Cardiac muscle cell (in vitro differentiated cells and primary cell): ENCODE data around the gene ZDHHC7. TPM values are rescaled to one million over a fixed set of nuclear protein-coding genes. Genes with fewer than 3 reads are reported as not detected.

Experiments
- DNase-seq, 2 donors: peaks; one replicate each; pipeline versions ENCODE4 v3.0.0 to v3.0.0-alpha.2; 2010 to 2017; ENCODE audit warnings: low read depth in 1 of 2, low spot score in 1 of 2
- H3K27ac ChIP-seq: fragments of 200-600 bp; sonication (generic); 2 replicates; pipeline ENCODE4 v1.5.1; 2016
- H3K27me3 ChIP-seq: fragments of 200-600 bp; sonication (generic); 2 replicates; pipeline ENCODE4 v1.6.0; 2016; ENCODE audit warnings: control low read depth
- H3K36me3 ChIP-seq: fragments of 200-600 bp; sonication (generic); 2 replicates; pipeline ENCODE4 v1.5.1; 2016; ENCODE audit warnings: control low read depth
- H3K4me1 ChIP-seq: fragments of 200-600 bp; sonication (generic); 2 replicates; pipeline ENCODE4 v1.8.1; 2017; ENCODE audit warnings: low read depth, mild to moderate bottlenecking, mixed run types
- H3K4me3 ChIP-seq: fragments of 200-600 bp; sonication (generic); 2 replicates; pipeline ENCODE4 v1.5.1; 2016; ENCODE audit warnings: mild to moderate bottlenecking
- H3K9me3 ChIP-seq: fragments of 200-600 bp; sonication (generic); 2 replicates; pipeline ENCODE4 v1.5.1; 2017; ENCODE audit warnings: low read depth, mild to moderate bottlenecking, control low read depth
- CTCF ChIP-seq: IDR thresholded peaks from 2 replicates; pipeline ENCODE4 v1.5.1; 2012; ENCODE audit warnings: low read depth, mild to moderate bottlenecking, low read length
- polyA plus RNA-seq: library from polyadenylated mRNA; unstranded; fragments of >200 nt; fragmentation: Nextera tagmentation; extraction: Ambion mirVana; gene quantifications from 2 replicates; pipeline ENCODE4 v1.2.1, GENCODE V29; 2016
- total RNA-seq: library from RNA; depleted of rRNA; stranded (reverse); fragments of >200 nt; gene quantifications from 2 replicates; pipeline ENCODE4 v1.2.3, GENCODE V29; 2016

The ZDHHC7 gene
- total and polyA plus RNA-seq, 2 experiments from 2014 or later, result 57.8 to 70.1 TPM

DNA sequence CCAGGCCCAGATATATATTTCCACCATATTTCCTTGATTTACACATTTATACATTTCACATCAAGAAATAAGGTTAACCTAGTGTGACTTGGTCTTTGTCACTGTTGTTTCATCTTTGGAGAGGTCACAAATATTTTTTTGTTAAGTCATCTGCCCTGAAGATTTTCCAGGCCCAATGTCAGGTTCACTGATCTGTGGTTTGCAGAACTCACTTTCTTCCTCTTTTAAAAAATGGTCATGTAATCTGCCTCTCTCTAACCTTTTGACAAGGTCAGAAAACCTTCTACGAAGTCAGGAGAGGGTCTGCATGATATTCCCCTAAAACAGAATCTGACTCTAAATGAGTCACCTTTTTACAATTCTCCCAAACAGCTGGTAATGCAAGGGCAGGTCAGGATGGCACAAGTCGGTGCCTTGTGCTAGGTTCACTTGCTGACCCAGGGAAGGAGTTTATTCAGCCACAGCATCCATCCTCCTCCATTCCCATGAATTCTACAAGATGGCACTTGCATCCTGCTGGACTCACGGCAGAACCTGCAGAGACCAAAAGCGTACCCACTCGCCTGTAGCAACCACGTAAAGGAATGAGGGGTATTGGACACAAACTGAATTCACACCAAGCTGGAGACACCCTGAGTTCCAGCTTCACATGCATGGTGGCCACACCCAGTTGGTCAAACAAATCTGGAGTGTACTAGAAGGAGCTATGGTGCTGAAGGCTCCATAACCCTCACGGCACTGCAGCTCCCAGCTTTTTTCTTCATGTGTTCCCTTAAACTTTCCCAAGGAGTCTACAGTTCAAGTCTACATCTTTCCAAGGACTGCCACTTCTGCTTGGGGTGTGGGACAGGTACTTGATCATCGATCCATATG, 14.7 kb upstream of the ZDHHC7 start:
- no peaks in the 10 kb centered on the region for H3K27me3 ChIP-seq
- no peaks in the 10 kb centered on the region for H3K36me3 ChIP-seq
- peaks cover 6% of the 10 kb centered on the region for H3K4me1 ChIP-seq
- no peak overlapping the region for H3K27ac ChIP-seq
- H3K4me3 ChIP-seq, result no peak overlapping the region
- no peak for TF ChIP-seq CTCF
- no peaks in the 10 kb centered on the region for H3K9me3 ChIP-seq
- no peak for DNase-seq

- H3K27ac ChIP-seq, result no peak overlapping the region
- no peak for DNase-seq
- TF ChIP-seq CTCF, result no peak
- H3K27me3 ChIP-seq, result peaks cover 9% of the 10 kb centered on the region
- no peaks in the 10 kb centered on the region for H3K4me1 ChIP-seq
- no peaks in the 10 kb centered on the region for H3K36me3 ChIP-seq
- no peaks in the 10 kb centered on the region for H3K9me3 ChIP-seq
- H3K4me3 ChIP-seq, result no peak overlapping the region
Observed at GRCh38 chr16:85019659-85020245, 8.4 kb upstream of the ZDHHC7 start.

DNA sequence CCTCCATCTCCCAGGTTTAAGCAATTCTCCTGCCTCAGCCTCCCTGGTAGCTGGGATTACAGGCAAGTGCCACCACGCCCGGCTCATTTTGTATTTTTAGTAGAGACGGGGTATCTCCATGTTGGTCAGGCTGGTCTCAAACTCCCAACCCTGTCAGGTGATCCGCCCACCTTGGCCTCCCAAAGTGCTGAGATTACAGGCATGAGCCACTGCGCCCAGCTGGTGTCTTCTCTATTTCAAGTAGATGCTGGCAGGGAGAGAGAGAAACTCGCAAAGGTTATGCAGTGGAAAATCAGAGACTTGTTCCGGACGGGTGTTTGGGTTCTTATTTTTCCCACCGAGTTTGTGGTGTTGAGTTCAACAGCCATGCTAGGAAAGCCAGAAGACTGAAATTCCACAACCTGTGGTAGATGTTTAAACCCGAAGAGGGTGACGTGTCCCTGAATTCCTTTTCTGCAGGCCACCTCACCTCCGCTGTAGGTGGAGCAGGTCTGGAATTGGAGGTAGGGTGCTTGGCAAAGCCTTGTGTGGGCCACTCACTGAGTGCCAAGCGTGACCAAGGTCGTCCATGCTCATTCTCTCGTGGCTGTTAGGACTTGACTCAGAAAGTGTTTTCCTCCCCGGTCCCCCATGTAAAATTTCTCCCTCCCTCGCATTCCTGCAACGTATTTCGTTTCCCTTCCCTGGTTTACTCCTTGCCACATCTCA, 7.3 kb upstream of the ZDHHC7 start:
- H3K4me1 ChIP-seq, result no peaks in the 10 kb centered on the region
- no peaks in the 10 kb centered on the region for H3K9me3 ChIP-seq
- DNase-seq, result no peak
- H3K27me3 ChIP-seq, result peaks cover 9% of the 10 kb centered on the region
- H3K36me3 ChIP-seq, result no peaks in the 10 kb centered on the region
- no peak overlapping the region for H3K27ac ChIP-seq
- H3K4me3 ChIP-seq, result no peak overlapping the region
- TF ChIP-seq CTCF, result no peak

GRCh38 chr16:85017633-85018032, 6.3 kb upstream of the ZDHHC7 start:
- H3K4me3 ChIP-seq, result no peak overlapping the region
- no peaks in the 10 kb centered on the region for H3K36me3 ChIP-seq
- TF ChIP-seq CTCF, result no peak
- H3K27me3 ChIP-seq, result peaks cover 9% of the 10 kb centered on the region
- no peaks in the 10 kb centered on the region for H3K9me3 ChIP-seq
- H3K27ac ChIP-seq, result no peak overlapping the region
- no peaks in the 10 kb centered on the region for H3K4me1 ChIP-seq
- DNase-seq, result no peak

- peaks cover 9% of the 10 kb centered on the region for H3K27me3 ChIP-seq
- no peaks in the 10 kb centered on the region for H3K9me3 ChIP-seq
- H3K27ac ChIP-seq, result no peak overlapping the region
- peak in 1 of 2 donors; percentile 45 for DNase-seq
- no peaks in the 10 kb centered on the region for H3K36me3 ChIP-seq
- H3K4me1 ChIP-seq, result peaks cover 2% of the 10 kb centered on the region
- no peak for TF ChIP-seq CTCF
- no peak overlapping the region for H3K4me3 ChIP-seq
Observed at GRCh38 chr16:85017151-85017550, 5.8 kb upstream of the ZDHHC7 start.
